ENCODE measurements around the gene EEF2.

The EEF2 gene

GRCh38 chr19:3987619-3988371 is 2.5 kb upstream of the EEF2 start:
- peak overlapping the region; percentile 59; the same call in 1 of the 2 replicates for H3K27ac ChIP-seq
- H3K9me3 ChIP-seq (ENCODE audit: severe bottlenecking) = no peaks in the 10 kb centered on the region
- H3K36me3 ChIP-seq = peaks cover 24% of the 10 kb centered on the region
- H3K27me3 ChIP-seq (ENCODE audit: insufficient read depth, low read depth, severe bottlenecking) = no peaks in the 10 kb centered on the region
- peak; percentile 82 for TF ChIP-seq CTCF (IDR thresholded peaks at IDR 0.05; ENCODE audit: low read depth, low read length)
- peak; percentile 82 for DNase-seq
- peak overlapping the region; percentile 98 for H3K4me3 ChIP-seq (ENCODE audit: low read depth, low read length)

- Histone ChIP-seq H3K27ac (peak overlapping the region; percentile 16), H3K27me3 (ENCODE audit: insufficient read depth, low read depth, severe bottlenecking) (no peaks in the 10 kb centered on the region), H3K4me3 (ENCODE audit: low read depth, low read length) (peak overlapping the region; percentile 98), H3K36me3 (peaks cover 37% of the 10 kb centered on the region), H3K9me3 (ENCODE audit: severe bottlenecking) (no peaks in the 10 kb centered on the region)
- peak; percentile 73 for DNase-seq
- peak; percentile 45 for TF ChIP-seq CTCF (IDR thresholded peaks at IDR 0.05; ENCODE audit: low read depth, low read length)
Observed at GRCh38 chr19:3986260-3987041, 1.2 kb upstream of the EEF2 start.

GRCh38 chr19:3985643-3986259 is 488 bp upstream of the EEF2 start:
- H3K36me3 ChIP-seq = peaks cover 44% of the 10 kb centered on the region
- H3K27me3 ChIP-seq (ENCODE audit: insufficient read depth, low read depth, severe bottlenecking) = no peaks in the 10 kb centered on the region
- DNase-seq = no peak
- no peaks in the 10 kb centered on the region for H3K9me3 ChIP-seq (ENCODE audit: severe bottlenecking)
- peak overlapping the region; percentile 98 for H3K4me3 ChIP-seq (ENCODE audit: low read depth, low read length)
- peak overlapping the region; percentile 95 for H3K27ac ChIP-seq
- no peak for TF ChIP-seq CTCF (IDR thresholded peaks at IDR 0.05; ENCODE audit: low read depth, low read length)

- DNase-seq = no peak
- peak overlapping the region; percentile 98 for H3K4me3 ChIP-seq (ENCODE audit: low read depth, low read length)
- peaks cover 56% of the 10 kb centered on the region for H3K36me3 ChIP-seq
- no peaks in the 10 kb centered on the region for H3K9me3 ChIP-seq (ENCODE audit: severe bottlenecking)
- TF ChIP-seq CTCF (IDR thresholded peaks at IDR 0.05; ENCODE audit: low read depth, low read length) = no peak
- H3K27me3 ChIP-seq (ENCODE audit: insufficient read depth, low read depth, severe bottlenecking) = no peaks in the 10 kb centered on the region
- H3K27ac ChIP-seq = peak overlapping the region; percentile 95
Observed at GRCh38 chr19:3984584-3984907, 717 bp downstream of the EEF2 start.

GRCh38 chr19:3983936-3984583 is 1.2 kb downstream of the EEF2 start:
- Histone ChIP-seq H3K9me3 (ENCODE audit: severe bottlenecking) (no peaks in the 10 kb centered on the region), H3K36me3 (peaks cover 61% of the 10 kb centered on the region), H3K27ac (peak overlapping the region; percentile 95), H3K27me3 (ENCODE audit: insufficient read depth, low read depth, severe bottlenecking) (no peaks in the 10 kb centered on the region), H3K4me3 (ENCODE audit: low read depth, low read length) (peak overlapping the region; percentile 98)
- DNase-seq = no peak
- no peak for TF ChIP-seq CTCF (IDR thresholded peaks at IDR 0.05; ENCODE audit: low read depth, low read length)

Measured in WERI-Rb-1 (cell line).